GM18520 (cell line): ENCODE data around the gene MAZ.
"Not testable (repeated sequence)": the region's sequence is repeated elsewhere in the genome, so short reads cannot be mapped to it uniquely, and the experiment has no call there.

ENCODE experiments used
- ATAC-seq: cut with Tn5 transposase; IDR thresholded peaks from one replicate; pipeline ENCODE4 v1.9.1; 2021; ENCODE audit not compliant: unreplicated experiment

MAZ gene

DNA sequence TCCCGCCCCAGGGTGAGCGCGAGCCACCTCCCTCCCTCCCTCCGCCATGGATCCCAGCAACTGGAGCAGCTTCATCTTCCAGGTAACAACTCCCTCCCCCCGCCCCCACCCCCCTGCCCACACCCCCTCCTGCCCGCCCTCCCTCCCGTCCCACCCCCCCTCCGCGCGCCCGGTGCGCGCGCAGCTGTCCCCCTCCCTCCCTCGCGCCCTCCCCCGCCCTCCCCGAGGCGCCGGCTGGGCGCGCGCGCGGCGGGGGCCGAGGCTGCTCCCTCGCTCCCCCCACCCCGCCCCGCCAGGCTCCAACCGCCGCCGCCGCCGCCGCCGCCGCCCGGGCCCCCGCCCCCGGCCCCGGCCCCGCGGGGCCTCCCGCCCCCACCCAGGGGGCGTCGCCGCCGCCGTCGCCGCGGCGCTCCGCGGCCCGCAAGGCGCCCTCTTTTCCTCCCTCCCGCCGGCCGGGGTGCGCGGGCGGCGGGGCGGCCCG is at the start of gene MAZ:
Gene MAZ (plus strand): TSS at position 431 of the 481 bp plus-strand sequence. CDS start 173 bp downstream, outside the sequence.
- ATAC-seq, result no peak

DNA sequence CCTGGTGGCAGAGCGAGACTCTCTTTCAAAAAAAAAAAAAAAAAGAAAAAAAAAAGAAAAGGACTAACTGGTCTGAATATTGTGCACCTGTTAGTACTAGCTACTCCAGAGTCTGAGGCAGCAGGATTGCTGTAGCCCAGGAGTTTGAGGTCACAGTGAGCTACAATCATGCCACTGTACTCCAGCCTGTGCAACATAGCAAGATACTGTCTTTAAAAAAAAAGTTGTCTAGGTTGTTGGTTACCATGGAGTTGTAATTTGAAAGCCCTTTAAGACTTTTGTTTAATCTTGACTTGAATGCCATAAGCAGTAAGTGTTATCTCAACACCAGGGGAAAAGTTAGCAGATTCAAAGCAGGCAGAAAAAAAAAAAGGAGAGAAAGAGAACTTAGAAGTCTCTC is 49.7 kb upstream of the MAZ start:
- ATAC-seq, result no peak

DNA sequence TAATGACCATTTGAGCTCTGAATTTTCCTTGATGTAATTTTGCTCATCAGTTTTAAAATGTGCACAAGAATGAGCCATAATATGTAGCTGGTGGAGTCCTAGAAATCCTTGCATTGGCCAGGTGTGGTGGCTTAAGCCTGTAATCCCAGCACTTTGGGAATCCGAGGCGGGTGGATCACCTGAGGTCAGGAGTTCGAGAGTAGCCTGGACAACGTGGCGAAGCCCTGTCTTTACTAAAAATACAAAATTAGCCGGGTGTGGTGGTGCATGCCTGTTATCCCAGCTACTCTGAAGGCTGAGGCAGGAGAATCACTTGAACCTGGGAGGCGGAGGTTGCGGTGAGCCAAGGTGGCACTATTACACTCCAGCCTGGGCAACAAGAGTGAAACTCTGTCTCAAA is 49.2 kb upstream of the MAZ start:
- ATAC-seq, result not testable (repeated sequence)

DNA sequence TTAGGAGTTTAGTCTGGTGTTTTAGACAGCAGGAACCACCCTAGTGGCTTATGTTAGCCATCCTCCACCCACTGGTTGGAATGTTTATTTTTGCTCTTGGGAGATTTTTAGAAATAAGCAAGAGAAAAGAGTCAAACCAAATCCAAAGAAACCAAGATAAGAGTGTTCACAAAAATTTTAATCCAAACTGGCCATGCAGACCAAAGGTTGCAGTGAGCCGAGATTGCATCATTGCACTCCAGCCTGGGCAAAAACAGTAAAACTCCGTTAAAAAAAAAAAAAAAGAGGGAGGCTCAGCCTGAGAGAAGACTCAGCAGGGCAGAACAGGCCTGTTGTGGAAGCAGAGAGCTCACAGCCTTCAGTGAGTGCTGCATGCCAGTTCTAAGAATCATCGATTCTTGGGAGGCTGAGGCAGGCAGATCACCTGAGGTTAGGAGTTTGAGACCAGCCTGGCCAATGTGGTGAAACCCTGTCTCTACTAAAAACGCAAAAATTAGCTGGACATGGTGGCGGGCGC is 48.3 kb upstream of the MAZ start:
- ATAC-seq, result no peak

DNA sequence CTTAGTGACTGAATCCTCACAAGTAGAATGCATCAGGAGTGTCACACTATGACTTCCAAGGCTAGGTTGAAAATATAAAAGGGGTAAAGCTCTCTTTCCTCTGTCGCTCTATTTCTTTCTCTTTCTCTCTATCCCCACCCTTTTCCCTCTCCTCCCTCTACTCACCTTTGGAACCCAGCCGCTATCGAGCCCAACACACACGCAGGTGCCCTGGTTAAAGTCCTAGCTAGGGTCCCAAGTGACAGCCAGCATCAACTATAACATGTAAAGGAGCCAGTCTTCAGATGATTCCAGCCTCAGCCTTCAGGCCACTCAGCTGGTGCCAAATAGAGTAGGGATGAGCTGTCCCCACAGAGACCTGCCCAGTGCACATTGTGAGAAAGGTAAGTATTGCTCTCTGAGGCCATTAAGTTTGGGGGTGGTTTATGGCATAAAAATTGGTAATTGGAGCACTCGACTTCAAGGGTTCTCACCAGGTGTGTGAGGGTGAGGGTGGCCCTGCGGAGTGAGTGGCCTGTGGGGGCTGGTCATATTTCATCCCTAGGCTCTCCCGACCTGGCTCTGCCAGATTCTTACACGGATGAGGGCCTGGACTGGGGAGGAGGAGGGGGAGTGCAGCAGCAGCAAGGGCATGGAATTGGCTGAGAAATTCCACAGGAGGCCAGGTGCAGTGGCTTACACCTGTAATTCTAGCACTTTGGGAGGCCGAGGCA is 45.6 kb upstream of the MAZ start:
- ATAC-seq, result no peak

DNA sequence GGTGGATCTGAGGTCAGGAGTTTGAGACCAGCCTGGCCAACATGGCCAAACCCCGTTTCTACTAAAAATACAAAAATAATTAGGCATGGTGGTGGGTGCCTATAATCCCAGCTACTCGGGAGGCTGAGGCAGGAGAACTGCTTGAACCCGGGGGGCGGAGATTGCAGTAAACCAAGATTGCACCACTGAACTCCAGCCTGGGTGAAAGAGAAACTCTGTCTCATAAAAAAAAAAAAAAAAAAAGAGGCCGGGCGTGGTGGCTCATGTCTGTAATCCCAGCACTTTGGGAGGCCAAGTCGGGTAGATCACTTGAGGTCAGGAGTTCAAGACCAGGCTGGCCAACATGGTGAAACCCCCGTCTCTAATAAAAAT is 45.1 kb upstream of the MAZ start:
- not testable (repeated sequence) for ATAC-seq

DNA sequence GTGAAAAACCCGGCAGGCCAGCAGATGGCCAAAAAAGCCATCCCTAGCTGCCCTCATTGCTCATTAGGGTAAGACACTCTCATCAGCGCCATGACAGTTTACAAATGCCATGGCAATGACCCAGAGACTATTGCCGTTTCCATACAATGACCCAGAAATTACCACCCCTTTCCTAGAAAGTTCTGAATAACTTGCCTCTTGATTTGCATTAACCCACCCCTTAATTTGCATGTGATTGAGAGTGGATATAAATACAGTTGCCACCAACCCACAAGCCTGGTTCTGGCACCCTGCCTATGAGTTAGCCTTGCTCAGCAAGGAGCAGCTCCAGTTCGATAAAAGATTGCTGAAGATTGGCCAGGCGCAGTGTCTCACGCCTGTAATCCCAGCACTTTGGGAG is 44.4 kb upstream of the MAZ start:
- ATAC-seq, result no peak

DNA sequence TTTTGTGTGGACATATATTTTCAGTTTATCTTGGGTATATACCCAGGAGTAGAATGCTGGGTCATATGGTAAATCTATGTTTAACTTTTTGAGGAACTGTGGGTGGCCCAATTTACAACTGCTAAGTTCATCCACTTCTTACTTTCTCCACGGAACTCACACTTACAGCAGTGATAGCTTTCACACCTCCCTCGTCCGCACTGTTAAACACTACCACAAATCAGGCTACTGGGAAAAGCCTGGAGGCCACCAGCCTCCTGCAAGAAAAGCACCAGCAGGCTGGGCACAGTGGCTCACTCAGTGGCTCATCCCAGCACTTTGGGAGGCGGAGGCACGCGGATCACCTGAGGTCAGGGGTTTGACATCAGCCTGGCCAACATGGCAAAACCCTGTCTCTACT is 43.0 kb upstream of the MAZ start:
- ATAC-seq, result no peak

DNA sequence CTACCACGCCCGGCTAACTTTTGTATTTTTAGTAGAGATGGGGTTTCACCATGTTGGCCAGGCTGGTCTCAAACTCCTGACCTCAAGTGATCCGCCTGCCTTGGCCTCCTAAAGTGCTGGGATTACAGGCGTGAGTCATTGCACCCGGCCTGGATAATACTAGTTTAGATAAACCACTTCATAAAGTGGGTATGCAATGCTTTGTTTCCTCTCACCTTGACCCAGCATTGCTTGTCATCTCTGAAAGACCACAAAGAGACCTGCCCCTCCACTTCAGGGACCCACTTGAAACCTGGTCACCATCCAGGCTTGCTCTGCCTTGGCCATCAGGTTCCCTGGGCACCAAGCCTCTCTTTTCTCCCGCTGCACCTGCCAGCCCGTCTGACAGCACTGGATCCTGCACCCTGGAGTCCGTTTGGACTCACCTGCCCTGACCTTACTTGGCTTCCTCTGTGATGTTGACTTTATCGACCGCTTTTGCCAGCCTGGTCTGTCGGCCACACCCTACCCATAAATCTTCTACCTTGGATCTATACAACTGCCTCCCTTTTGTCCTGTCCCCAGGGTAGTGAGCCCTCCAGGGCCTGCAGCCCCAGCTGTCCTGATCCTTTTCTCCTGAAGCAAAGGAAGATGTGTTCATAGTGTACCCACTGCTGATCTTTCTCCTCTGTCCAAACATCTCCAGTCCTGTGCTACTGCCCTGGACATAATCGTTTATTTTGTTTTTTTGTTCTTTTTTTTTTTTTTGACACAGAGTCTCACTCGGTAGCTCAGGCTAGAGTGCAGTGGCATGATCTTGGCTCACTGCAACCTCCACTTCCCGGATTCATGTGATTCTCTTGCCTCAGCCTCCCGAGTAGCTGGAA is 40.9 kb upstream of the MAZ start:
- ATAC-seq, result no peak

GRCh38 chr16:29766571-29766970 is 39.8 kb upstream of the MAZ start:
- no peak for ATAC-seq

- ATAC-seq, result no peak
Observed at GRCh38 chr16:29767062-29767461, 39.3 kb upstream of the MAZ start.

GRCh38 chr16:29769507-29769906 is 36.8 kb upstream of the MAZ start:
- ATAC-seq, result no peak

GRCh38 chr16:29770250-29770929 is 35.9 kb upstream of the MAZ start:
- no peak for ATAC-seq

DNA sequence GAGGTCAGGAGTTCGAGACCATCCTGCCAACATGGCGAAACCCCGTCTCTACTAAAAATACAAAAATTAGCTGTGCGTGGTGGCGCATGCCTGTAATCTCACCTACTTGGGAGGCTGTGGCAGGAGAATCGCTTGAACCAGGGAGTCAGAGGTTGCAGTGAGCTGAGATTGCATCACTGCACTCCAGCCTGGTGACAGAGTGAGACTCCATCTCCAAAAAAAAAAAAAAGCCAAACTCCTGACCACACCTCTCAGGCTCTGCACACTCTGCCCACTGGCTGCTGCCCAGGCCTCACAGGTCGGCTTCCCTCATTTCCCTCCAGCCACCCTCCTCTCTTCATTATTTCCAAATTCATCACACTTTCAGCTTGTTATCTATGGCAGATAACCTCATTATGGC is 34.0 kb upstream of the MAZ start:
- ATAC-seq, result not testable (repeated sequence)

- no peak for ATAC-seq
Observed at GRCh38 chr16:29774730-29775129, 31.6 kb upstream of the MAZ start.

DNA sequence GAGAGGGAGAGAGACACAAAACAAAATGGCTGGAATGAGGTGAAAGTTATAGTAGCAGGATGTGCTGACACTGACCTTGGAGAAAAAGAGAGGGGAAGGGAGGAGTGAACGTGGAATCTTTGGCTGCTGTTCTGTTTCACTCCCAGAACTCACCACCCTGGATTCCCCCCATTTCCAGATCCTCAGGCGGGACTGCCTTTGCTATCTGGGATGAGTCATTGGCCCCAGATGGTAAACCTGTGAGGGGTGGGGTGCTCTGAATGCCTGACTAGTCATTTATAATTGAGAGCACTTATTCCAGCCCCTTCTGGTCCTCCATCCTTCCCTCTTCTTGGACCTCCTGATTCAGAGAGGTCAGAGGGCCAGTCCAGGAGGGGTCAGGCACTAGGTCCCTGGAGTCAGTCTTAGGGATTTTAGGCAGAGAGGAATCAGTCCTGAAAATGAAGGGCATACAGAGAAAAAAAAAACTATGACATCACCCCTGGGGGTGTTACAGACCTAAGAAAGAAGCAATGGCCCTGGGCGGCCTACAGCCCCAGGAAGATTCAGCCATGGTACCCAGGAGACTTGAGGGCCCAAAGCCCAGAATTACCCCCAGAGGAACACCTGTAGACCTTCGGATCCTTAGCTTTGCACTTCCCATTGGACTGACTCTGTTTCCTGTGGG is 30.5 kb upstream of the MAZ start:
- ATAC-seq, result no peak

- ATAC-seq, result no peak
Observed at GRCh38 chr16:29777576-29778350, 28.6 kb upstream of the MAZ start, which contains the start of gene ZG16. TSS of gene ZG16 (plus strand) at chr16:29778256. CDS start at chr16:29779267, 1,011 bp downstream.

DNA sequence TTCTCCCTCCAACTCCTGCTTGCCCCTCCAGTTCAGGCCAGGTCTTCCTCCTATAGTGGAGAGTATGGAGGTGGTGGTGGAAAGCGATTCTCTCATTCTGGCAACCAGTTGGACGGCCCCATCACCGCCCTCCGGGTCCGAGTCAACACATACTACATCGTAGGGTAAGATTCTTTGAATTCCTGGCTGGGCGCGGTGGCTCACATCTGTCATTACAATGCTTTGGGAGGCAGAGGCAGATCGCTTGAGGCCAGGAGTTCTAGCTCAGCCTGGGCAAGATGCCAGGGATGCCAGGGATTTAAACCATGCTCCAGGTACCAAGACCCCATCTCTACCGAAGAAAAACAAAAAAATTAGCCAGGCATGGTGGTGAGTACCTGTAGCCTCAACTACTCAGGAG is 26.9 kb upstream of the MAZ start:
- no peak for ATAC-seq

- ATAC-seq, result not testable (repeated sequence)
Observed at GRCh38 chr16:29783094-29783953, 23.0 kb upstream of the MAZ start.
